GM12875 (cell line): ENCODE measurements around the gene EPAS1.

Source experiments
- H3K4me3 ChIP-seq: one replicate; pipeline ENCODE4 v1.5.1; 2011; ENCODE audit warnings: low read depth, low read length, control low read depth
- CTCF ChIP-seq: IDR thresholded peaks from 2 replicates; pipeline ENCODE4 v1.5.1; 2011; ENCODE audit warnings: low read depth, mild to moderate bottlenecking, control low read depth, inconsistent platforms, low read length, moderate library complexity, borderline replicate concordance; ENCODE audit not compliant: insufficient read depth

Gene EPAS1

GRCh38 chr2:46377666-46378560 lies 80.7 kb downstream of the EPAS1 start:
- no peak overlapping the region for H3K4me3 ChIP-seq
- no peak for TF ChIP-seq CTCF

- no peak overlapping the region for H3K4me3 ChIP-seq
- TF ChIP-seq CTCF: no peak
Measured at GRCh38 chr2:46378616-46379015, 81.4 kb downstream of the EPAS1 start.

GRCh38 chr2:46379213-46380037 lies 82.2 kb downstream of the EPAS1 start:
- no peak for TF ChIP-seq CTCF
- H3K4me3 ChIP-seq: no peak overlapping the region

GRCh38 chr2:46380038-46380940 lies 83.1 kb downstream of the EPAS1 start:
- TF ChIP-seq CTCF: no peak
- no peak overlapping the region for H3K4me3 ChIP-seq

- no peak overlapping the region for H3K4me3 ChIP-seq
Measured at GRCh38 chr2:46381263-46381849, 84.1 kb downstream of the EPAS1 start.

More at GRCh38 chr2:46381263-46381849, 84.1 kb downstream of the EPAS1 start:
- no peak for TF ChIP-seq CTCF
